Activated B cell treated with CpG ODN at 0.5 μM for 24 hours (primary cell): ENCODE data around the gene HOXB3. TPM values are rescaled to one million over a fixed set of nuclear protein-coding genes. Genes with fewer than 3 reads are reported as not detected.

Experiments
- ATAC-seq: fragments of 200-7000 bp; cut with Tn5 transposase; one replicate; pipeline ENCODE4 v1.10.0; 2021; ENCODE audit warnings: low read depth, mild to moderate bottlenecking, moderate library complexity
- CTCF ChIA-PET: fragments of 350-600 bp; sonication (Branson Sonifier 250); formaldehyde crosslinking; loops from one replicate; lab custom pipeline; 2021; ENCODE audit warnings: antibody characterized with exemption; lab: Charles Lee
- POLR2A ChIA-PET: fragments of 350-600 bp; sonication (Branson Sonifier 250); formaldehyde crosslinking; loops from one replicate; lab custom pipeline; 2021; ENCODE audit warnings: antibody characterized with exemption; lab: Charles Lee
- DNase-seq: peaks from one replicate; pipeline ENCODE4 v3.0.0; 2022
- H3K27ac Mint-ChIP-seq: one replicate; pipeline ENCODE4 v1.8.0; 2020; ENCODE audit warnings: mixed read lengths
- H3K27me3 Mint-ChIP-seq: one replicate; pipeline ENCODE4 v1.8.0; 2021; ENCODE audit warnings: mixed read lengths
- H3K36me3 Mint-ChIP-seq: one replicate; pipeline ENCODE4 v1.8.0; 2021; ENCODE audit warnings: low read depth, mixed read lengths
- H3K4me1 Mint-ChIP-seq: one replicate; pipeline ENCODE4 v1.8.0; 2021; ENCODE audit warnings: mixed read lengths
- H3K4me3 Mint-ChIP-seq: one replicate; pipeline ENCODE4 v1.8.0; 2020; ENCODE audit warnings: mild to moderate bottlenecking, mixed read lengths
- H3K9me3 Mint-ChIP-seq: one replicate; pipeline ENCODE4 v1.8.0; 2020; ENCODE audit warnings: mixed read lengths
- CTCF ChIP-seq: fragments of 200-600 bp; IDR thresholded peaks from one replicate; pipeline ENCODE4 v1.8.0; 2022; ENCODE audit warnings: antibody characterized with exemption, mild to moderate bottlenecking
- intact Hi-C: fragments of 100-400 bp; cut with micrococcal nuclease; formaldehyde crosslinking; loops from one replicate; pipeline ENCODE4 v1.15.1; 2024
- total RNA-seq: library from RNA; stranded (reverse); gene quantifications from 2 replicates; pipeline ENCODE4 v1.2.3, GENCODE V29; 2022

The HOXB3 gene
- total RNA-seq, 1 donor from 2014 or later, result 2.6 TPM

DNA sequence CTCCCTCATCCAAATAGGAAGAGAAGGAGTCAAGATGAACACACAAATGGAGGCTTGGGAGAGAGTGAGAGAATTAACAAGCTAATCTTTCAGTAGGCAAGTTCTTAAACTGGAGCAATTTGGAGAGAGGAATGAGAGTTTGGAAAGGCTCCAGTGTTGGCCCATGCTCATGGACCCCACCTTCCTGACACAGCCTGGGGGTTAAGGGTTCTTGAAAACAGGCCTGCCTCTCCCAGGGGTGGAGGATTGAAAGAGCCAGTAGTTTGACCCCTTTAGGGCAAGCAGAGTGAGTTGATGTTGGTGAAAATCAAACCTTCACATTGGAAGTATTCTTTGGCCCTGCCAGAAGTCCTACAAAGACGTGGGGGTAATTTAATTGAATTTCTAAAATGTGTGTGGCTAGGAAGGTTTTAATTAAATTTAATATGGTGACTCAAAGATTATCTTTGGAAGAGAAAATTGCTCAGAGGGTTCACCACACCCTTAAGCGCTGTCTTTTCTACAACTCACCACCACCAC lies 5.8 kb downstream of the HOXB3 start:
- H3K9me3 Mint-ChIP-seq, result no peaks in the 10 kb centered on the region
- H3K36me3 Mint-ChIP-seq, result no peaks in the 10 kb centered on the region
- ChIA-PET POLR2A (no interaction called here), CTCF (interaction anchor here (1.0 to 2.5 kb wide), 4 partner anchors 9 to 249 kb away, joined by 4 to 11 read pairs (median 4); partner anchors contain the start of gene HOXB5)
- H3K4me1 Mint-ChIP-seq, result peaks cover 44% of the 10 kb centered on the region
- no peak for TF ChIP-seq CTCF
- DNase-seq (no peak), ATAC-seq (no peak)
- H3K27ac Mint-ChIP-seq, result no peak overlapping the region
- intact Hi-C loops, result no loop called here
- H3K27me3 Mint-ChIP-seq, result peaks cover 86% of the 10 kb centered on the region
- H3K4me3 Mint-ChIP-seq, result no peak overlapping the region

DNA sequence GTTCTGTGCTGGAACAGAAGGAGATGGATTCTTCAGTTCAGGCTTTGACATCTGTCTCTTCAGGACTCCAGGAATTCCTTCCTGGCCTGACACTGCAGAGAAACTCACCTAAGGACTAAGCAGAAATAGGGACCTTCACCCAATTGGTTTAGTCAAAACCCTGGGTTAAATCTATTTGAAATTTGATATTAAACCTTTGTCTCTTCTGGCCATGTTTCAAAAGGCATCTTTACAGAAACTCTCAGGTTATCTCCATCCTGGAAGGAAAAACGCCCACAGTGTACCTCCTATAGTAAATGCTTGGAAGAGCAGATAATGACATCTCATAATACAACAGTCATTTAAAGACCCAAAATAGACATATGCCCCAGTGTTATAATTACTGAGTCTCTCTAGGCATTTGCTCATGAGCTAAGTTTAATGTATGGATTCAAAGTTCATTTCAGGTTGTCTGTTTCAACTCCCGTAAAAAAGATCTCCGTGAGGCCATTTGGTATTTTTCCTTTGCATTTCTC lies 6.3 kb downstream of the HOXB3 start:
- ChIA-PET POLR2A (no interaction called here), CTCF (interaction anchor here (1.0 to 2.5 kb wide), 4 partner anchors 9 to 248 kb away, joined by 4 to 11 read pairs (median 4); partner anchors contain the start of gene HOXB5)
- Mint-ChIP-seq H3K36me3 (peaks cover under 1% of the 10 kb centered on the region), H3K4me1 (peaks cover 48% of the 10 kb centered on the region), H3K27me3 (peaks cover 87% of the 10 kb centered on the region), H3K4me3 (no peak overlapping the region), H3K27ac (no peak overlapping the region), H3K9me3 (no peaks in the 10 kb centered on the region)
- no peak for TF ChIP-seq CTCF
- no peak for ATAC-seq
- DNase-seq, result no peak
- intact Hi-C loops, result no loop called here

DNA sequence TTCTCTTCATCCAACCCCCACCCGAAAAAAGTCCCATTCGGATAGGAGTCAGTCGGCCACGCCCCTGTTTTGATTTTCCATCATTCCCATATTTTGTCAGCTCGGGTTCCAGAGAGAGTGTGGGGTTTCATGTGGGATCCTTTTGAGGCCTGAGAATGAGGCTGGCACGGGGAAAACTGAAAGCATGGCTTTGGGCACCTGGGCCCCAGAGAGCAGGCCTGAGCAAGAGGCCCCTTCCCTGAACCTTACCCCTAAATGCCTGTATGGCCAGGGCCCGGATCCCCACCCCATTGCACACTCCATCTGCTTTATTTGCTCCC lies 7.3 kb downstream of the HOXB3 start:
- no peak overlapping the region for H3K27ac Mint-ChIP-seq
- intact Hi-C loops, result no loop called here
- ATAC-seq (no peak), DNase-seq (no peak)
- ChIA-PET CTCF (interaction anchor here (0.7 to 2.5 kb wide), 7 partner anchors 11 to 275 kb away, joined by 3 to 11 read pairs (median 4); partner anchors contain the start of gene HOXB5), POLR2A (interaction anchor here (0.6 to 0.7 kb wide), 2 partner anchors 8 to 365 kb away, joined by 3 read pairs; no protein-coding TSS in a partner anchor)
- peaks cover 2% of the 10 kb centered on the region for H3K36me3 Mint-ChIP-seq
- no peak for TF ChIP-seq CTCF
- H3K27me3 Mint-ChIP-seq, result peaks cover 79% of the 10 kb centered on the region
- peak overlapping the region; percentile 76 for H3K4me3 Mint-ChIP-seq
- peaks cover 51% of the 10 kb centered on the region for H3K4me1 Mint-ChIP-seq
- H3K9me3 Mint-ChIP-seq, result no peaks in the 10 kb centered on the region

DNA sequence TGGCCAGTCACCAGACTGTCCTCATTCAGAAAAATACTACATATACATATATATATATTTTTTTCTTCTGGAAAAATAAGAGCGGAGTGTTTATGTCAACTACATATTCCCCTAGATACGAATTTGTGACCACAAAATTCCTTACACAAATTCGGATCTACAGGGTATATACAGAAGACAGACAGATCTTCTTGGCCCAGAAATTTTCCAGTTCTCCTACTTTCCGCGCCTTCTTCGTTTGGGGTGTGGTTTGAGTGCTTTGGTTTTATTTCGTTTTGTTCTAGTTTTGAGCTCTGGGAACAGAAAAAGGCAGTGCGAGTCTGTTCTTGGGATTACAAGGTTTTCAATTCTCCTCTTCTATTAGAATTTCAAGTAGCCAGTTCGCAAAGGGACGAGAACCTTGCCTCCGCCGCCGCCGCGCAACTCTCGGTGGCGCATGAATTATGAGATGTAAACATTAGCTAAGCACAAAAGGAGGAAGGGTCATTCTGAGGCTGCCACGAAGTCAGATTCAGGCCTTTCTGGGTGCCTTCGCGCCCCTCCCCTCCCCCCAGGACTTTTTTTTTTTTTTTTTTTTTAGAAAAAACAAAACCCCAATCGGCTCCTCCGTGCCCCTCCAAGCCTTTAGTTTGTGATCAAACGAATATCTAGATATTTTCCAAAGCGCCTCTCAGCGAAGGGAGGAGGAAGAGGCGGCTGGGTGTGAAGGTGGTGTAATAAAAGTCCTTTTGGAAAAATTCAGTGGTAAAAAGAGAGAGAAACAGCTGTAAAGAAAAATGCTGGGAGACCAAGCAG lies 10.1 kb downstream of the HOXB3 start:
- peaks cover 51% of the 10 kb centered on the region for H3K4me1 Mint-ChIP-seq
- no peak for ATAC-seq
- H3K4me3 Mint-ChIP-seq, result peak overlapping the region; percentile 90
- H3K27me3 Mint-ChIP-seq, result peaks cover 52% of the 10 kb centered on the region
- DNase-seq, result no peak
- H3K9me3 Mint-ChIP-seq, result no peaks in the 10 kb centered on the region
- POLR2A ChIA-PET, result interaction anchor here (0.7 kb wide), 1 partner anchor 782 kb away, joined by 4 read pairs; no protein-coding TSS in a partner anchor
- TF ChIP-seq CTCF, result no peak
- peaks cover 2% of the 10 kb centered on the region for H3K36me3 Mint-ChIP-seq
- CTCF ChIA-PET, result no interaction called here
- no peak overlapping the region for H3K27ac Mint-ChIP-seq
- intact Hi-C loops, result no loop called here

- Mint-ChIP-seq H3K27ac (no peak overlapping the region), H3K36me3 (peaks cover 2% of the 10 kb centered on the region), H3K4me1 (peaks cover 49% of the 10 kb centered on the region), H3K4me3 (peak overlapping the region; percentile 90), H3K9me3 (no peaks in the 10 kb centered on the region), H3K27me3 (peaks cover 50% of the 10 kb centered on the region)
- TF ChIP-seq CTCF, result no peak
- CTCF ChIA-PET, result no interaction called here
- intact Hi-C loops, result no loop called here
- no peak for ATAC-seq
- DNase-seq, result no peak
- POLR2A ChIA-PET, result interaction anchor here (1.2 kb wide), 1 partner anchor 38 kb away, joined by 3 read pairs; no protein-coding TSS in a partner anchor
Observed at GRCh38 chr17:48579471-48579759, 10.6 kb downstream of the HOXB3 start.
